Liver (tissue), 9 donors: Measurements from ENCODE around the gene APOL2. TPM values are rescaled to one million over a fixed set of nuclear protein-coding genes. Genes with fewer than 3 reads are reported as not detected.

ENCODE experiments used
- DNase-seq: peaks from one replicate; pipeline ENCODE4 v3.0.0-alpha.2; 2017; ENCODE audit warnings: low spot score
- H3K27ac ChIP-seq, 2 donors: one replicate each; pipeline ENCODE4 v1.7.0; 2013; ENCODE audit warnings: inconsistent platforms in 2 of 2, low read length in 2 of 2, control low read depth in 1 of 2, low read depth in 1 of 2, mild to moderate bottlenecking in 1 of 2
- H3K27me3 ChIP-seq, 4 donors: one replicate each; pipeline versions ENCODE4 v1.6.1 to v1.7.0; 2013; ENCODE audit warnings: low read length in 3 of 4, inconsistent platforms in 1 of 4, mild to moderate bottlenecking in 1 of 4, moderate library complexity in 1 of 4; ENCODE audit not compliant: control insufficient read depth in 4 of 4, insufficient read depth in 4 of 4
- H3K36me3 ChIP-seq, 4 donors: one replicate each; pipeline versions ENCODE4 v1.6.1 to v1.7.0; 2013; ENCODE audit warnings: low read length in 3 of 4, mild to moderate bottlenecking in 3 of 4, low read depth in 1 of 4, moderate library complexity in 1 of 4; ENCODE audit not compliant: control insufficient read depth in 4 of 4, insufficient read depth in 3 of 4
- H3K4me1 ChIP-seq, 4 donors: one replicate each; pipeline versions ENCODE4 v1.6.1 to v1.7.0; 2013; ENCODE audit warnings: low read length in 3 of 4, mild to moderate bottlenecking in 3 of 4, moderate library complexity in 1 of 4; ENCODE audit not compliant: control insufficient read depth in 4 of 4, insufficient read depth in 4 of 4
- H3K4me3 ChIP-seq, 3 donors: one replicate each; pipeline versions ENCODE4 v1.6.1 to v1.7.0; 2013; ENCODE audit warnings: low read length in 3 of 3, control low read depth in 1 of 3, low read depth in 1 of 3, mild to moderate bottlenecking in 1 of 3
- H3K9ac ChIP-seq, 2 donors: one replicate each; pipeline ENCODE4 v1.7.0; 2013; ENCODE audit warnings: low read length in 2 of 2, mild to moderate bottlenecking in 2 of 2, moderate library complexity in 2 of 2, control low read depth in 1 of 2, low read depth in 1 of 2
- H3K9me3 ChIP-seq, 4 donors: one replicate each; pipeline versions ENCODE4 v1.6.1 to v1.7.0; 2013; ENCODE audit warnings: low read length in 3 of 4; ENCODE audit not compliant: control insufficient read depth in 4 of 4
- EGR1 ChIP-seq, 2 donors: IDR thresholded peaks; 2 replicates each; pipeline ENCODE4 v1.6.1; 2016 to 2018; ENCODE audit warnings: antibody characterized with exemption in 2 of 2, low read depth in 2 of 2
- FOXA1 ChIP-seq: IDR thresholded peaks from 2 replicates; pipeline ENCODE4 v1.6.1; 2016; ENCODE audit warnings: antibody characterized with exemption
- GABPA ChIP-seq, 2 donors: IDR thresholded peaks in 1 of 2; conservative IDR thresholded peaks in 1 of 2; 2 replicates each; pipeline ENCODE4 v1.6.1; 2016; ENCODE audit warnings: antibody characterized with exemption in 2 of 2, mild to moderate bottlenecking in 1 of 2, moderate library complexity in 1 of 2
- HNF4A ChIP-seq, 2 donors: conservative IDR thresholded peaks; 2 replicates each; pipeline ENCODE4 v1.6.1; 2016; ENCODE audit warnings: antibody characterized with exemption in 2 of 2, mild to moderate bottlenecking in 2 of 2
- HNF4G ChIP-seq: IDR thresholded peaks from 2 replicates; pipeline ENCODE4 v1.6.1; 2016; ENCODE audit warnings: antibody characterized with exemption
- JUND ChIP-seq, 2 donors: IDR thresholded peaks; 2 replicates each; pipeline ENCODE4 v1.6.1; 2016; ENCODE audit warnings: antibody characterized with exemption in 2 of 2
- NR2F2 ChIP-seq: IDR thresholded peaks from 2 replicates; pipeline ENCODE4 v1.6.1; 2016; ENCODE audit warnings: antibody characterized with exemption
- RAD21 ChIP-seq, 2 donors: IDR thresholded peaks; 2 replicates each; pipeline ENCODE4 v1.6.1; 2016; ENCODE audit warnings: antibody characterized with exemption in 2 of 2, mild to moderate bottlenecking in 2 of 2
- RXRA ChIP-seq, 2 donors: IDR thresholded peaks; 2 replicates each; pipeline ENCODE4 v1.6.1; 2017 to 2018; ENCODE audit warnings: antibody characterized with exemption in 2 of 2, mild to moderate bottlenecking in 1 of 2
- SP1 ChIP-seq: IDR thresholded peaks from 2 replicates; pipeline ENCODE4 v1.6.1; 2018; ENCODE audit warnings: antibody characterized with exemption, mild to moderate bottlenecking
- TAF1 ChIP-seq: conservative IDR thresholded peaks from 2 replicates; pipeline ENCODE4 v1.6.1; 2016; ENCODE audit warnings: antibody characterized with exemption, mild to moderate bottlenecking
- YY1 ChIP-seq: IDR thresholded peaks from 2 replicates; pipeline ENCODE4 v1.6.1; 2016; ENCODE audit warnings: antibody characterized with exemption, mild to moderate bottlenecking
- WGBS: extraction: QIAGEN DNeasy Blood & Tissue Kit; methylation state at CpG from one replicate; pipeline ENCODE4 v1.1.7; 2013; 5-methylcytosine and 5-hydroxymethylcytosine counted together
- polyA plus RNA-seq, 2 donors: library from polyadenylated mRNA; stranded (reverse) in 1 of 2; unstranded in 1 of 2; fragments of 200-250 nt in 1 of 2; fragments of >200 nt in 1 of 2; fragmentation: Nextera tagmentation in 1 of 2; extraction: Ambion mirVana in 1 of 2; gene quantifications; one replicate each; pipeline versions ENCODE4 v1.2.1 to v1.2.3, GENCODE V29; 2013 to 2015
- total RNA-seq, 2 donors: library from RNA; depleted of rRNA; stranded (reverse); fragments of >200 nt; gene quantifications; one replicate each; pipeline ENCODE4 v1.2.3, GENCODE V29; 2014
- TF ChIP-seq, protein P1 (sequence below): IDR thresholded peaks from 2 replicates; pipeline ENCODE4 v1.6.1; 2016; ENCODE audit warnings: antibody characterized with exemption
- TF ChIP-seq, protein P2 (sequence below): IDR thresholded peaks from 2 replicates; pipeline ENCODE4 v1.6.1; 2016; ENCODE audit warnings: antibody characterized with exemption
- TF ChIP-seq, protein P3 (sequence below): IDR thresholded peaks from 2 replicates; pipeline ENCODE4 v1.6.1; 2016; ENCODE audit warnings: antibody characterized with exemption, mild to moderate bottlenecking
- TF ChIP-seq, protein P4 (sequence below): fragments of 150-350 bp; IDR thresholded peaks from 2 replicates; pipeline ENCODE4 v1.5.1; 2017; ENCODE audit warnings: improper control_type of control experiment, low read depth, low read length; ENCODE audit not compliant: missing input control
- donor health status: healthy.
- donor health status: healthy.
- donor health status: healthy.
- donor health status: healthy.
- donor health status: healthy.

Gene APOL2
- total and polyA plus RNA-seq, 4 donors = 14.3 to 77.2 (median 21.7) TPM

DNA sequence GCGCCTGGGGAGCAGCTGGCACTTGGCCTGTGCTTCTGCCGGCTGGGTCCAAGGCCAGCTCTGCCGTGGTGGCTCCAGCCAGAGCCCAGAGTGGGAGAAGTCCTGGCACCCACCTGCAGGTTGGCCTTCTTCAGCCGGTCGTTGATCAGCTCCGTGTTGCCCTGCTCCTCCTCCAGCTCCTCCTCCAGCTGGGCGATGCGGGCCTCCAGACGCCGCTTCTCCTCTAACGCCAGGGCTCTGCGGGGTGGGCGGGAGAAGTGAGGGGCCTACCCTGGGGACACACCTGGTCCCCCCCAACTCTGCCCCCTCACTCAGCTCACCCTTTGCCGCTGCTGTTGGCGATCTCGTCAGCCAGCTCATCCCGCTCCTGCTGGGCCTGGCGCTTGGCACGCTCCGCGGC is 46.2 kb upstream of the APOL2 start:
- WGBS = 41% methylated on average over 21 of the region's 21 CpGs
- peaks cover 7 to 31% (median 20%) of the 10 kb centered on the region in 4 donors for H3K4me1 ChIP-seq
- H3K27me3 ChIP-seq = no peaks in the 10 kb centered on the region
- H3K4me3 ChIP-seq = no peak overlapping the region
- TF ChIP-seq HNF4A (conservative IDR thresholded peaks at IDR 0.05) (peak in 1 of 2 donors; percentile 26), NR2F2 (no peak)
- no peak overlapping the region for H3K9ac ChIP-seq
- DNase-seq = no peak
- H3K36me3 ChIP-seq = peaks cover 33 to 70% (median 53%) of the 10 kb centered on the region in 4 donors
- H3K9me3 ChIP-seq = no peaks in the 10 kb centered on the region
- peak overlapping the region; percentile 24 to 51 for H3K27ac ChIP-seq

DNA sequence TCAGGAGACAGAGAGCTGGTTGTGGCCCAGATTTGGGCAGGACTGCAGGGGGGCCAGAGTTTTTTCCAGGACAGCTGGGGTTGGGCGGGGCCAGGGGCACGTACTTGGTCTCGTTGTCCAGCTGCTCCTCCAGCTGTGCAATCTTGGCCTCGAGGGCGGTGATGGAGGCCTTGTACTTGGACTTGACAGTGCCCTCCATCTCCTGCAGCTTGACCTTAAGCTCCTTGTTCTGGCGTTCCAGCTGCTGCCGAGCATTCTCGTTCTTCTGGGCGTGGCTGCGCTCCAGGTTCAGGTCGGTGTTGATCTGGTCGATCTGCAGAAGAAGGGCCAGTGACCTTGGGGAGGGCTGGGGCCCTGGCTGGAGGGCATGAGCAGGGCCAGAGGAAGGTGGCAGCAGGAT is 45.7 kb upstream of the APOL2 start:
- WGBS = 51% methylated on average over 12 of the region's 12 CpGs

DNA sequence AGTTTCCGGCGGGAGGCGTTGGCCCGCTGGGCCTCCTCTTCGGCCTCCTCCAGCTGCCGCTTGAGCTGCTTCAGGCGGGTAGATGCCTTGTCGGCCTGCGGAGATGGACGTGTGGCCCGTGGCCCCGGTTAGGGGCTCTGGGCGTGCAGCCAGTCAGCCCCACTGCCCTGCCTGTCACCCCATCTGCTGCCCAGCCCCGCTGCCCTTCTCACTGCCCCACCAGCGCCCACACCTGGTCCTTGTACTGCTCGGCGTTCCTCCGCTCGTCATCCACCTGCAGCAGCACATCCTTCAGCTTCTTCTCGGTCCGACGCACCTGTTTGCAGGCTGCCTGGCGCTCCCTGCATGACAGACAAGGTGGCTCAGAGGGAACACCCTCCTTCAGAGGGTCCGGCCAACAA is 44.8 kb upstream of the APOL2 start:
- H3K9me3 ChIP-seq = no peaks in the 10 kb centered on the region
- peaks cover 12 to 44% (median 27%) of the 10 kb centered on the region in 4 donors for H3K4me1 ChIP-seq
- H3K27ac ChIP-seq = no peak overlapping the region
- H3K36me3 ChIP-seq = peaks cover 26 to 62% (median 49%) of the 10 kb centered on the region in 4 donors
- no peak overlapping the region for H3K9ac ChIP-seq
- H3K27me3 ChIP-seq = no peaks in the 10 kb centered on the region
- 95% methylated on average over 24 of the region's 24 CpGs for WGBS
- H3K4me3 ChIP-seq = no peak overlapping the region
- no peak for DNase-seq
- TF ChIP-seq JUND (IDR thresholded peaks at IDR 0.05) (no peak), TAF1 (no peak), SP1 (no peak), EGR1 (IDR thresholded peaks at IDR 0.05; ENCODE audit: low read depth in 2 of 2) (no peak), HNF4G (no peak), YY1 (no peak)
- TF ChIP-seq, protein P1, sequence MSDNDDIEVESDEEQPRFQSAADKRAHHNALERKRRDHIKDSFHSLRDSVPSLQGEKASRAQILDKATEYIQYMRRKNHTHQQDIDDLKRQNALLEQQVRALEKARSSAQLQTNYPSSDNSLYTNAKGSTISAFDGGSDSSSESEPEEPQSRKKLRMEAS = no peak
- TF ChIP-seq, protein P2, sequence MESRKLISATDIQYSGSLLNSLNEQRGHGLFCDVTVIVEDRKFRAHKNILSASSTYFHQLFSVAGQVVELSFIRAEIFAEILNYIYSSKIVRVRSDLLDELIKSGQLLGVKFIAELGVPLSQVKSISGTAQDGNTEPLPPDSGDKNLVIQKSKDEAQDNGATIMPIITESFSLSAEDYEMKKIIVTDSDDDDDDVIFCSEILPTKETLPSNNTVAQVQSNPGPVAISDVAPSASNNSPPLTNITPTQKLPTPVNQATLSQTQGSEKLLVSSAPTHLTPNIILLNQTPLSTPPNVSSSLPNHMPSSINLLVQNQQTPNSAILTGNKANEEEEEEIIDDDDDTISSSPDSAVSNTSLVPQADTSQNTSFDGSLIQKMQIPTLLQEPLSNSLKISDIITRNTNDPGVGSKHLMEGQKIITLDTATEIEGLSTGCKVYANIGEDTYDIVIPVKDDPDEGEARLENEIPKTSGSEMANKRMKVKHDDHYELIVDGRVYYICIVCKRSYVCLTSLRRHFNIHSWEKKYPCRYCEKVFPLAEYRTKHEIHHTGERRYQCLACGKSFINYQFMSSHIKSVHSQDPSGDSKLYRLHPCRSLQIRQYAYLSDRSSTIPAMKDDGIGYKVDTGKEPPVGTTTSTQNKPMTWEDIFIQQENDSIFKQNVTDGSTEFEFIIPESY = no peak
- TF ChIP-seq, protein P3, sequence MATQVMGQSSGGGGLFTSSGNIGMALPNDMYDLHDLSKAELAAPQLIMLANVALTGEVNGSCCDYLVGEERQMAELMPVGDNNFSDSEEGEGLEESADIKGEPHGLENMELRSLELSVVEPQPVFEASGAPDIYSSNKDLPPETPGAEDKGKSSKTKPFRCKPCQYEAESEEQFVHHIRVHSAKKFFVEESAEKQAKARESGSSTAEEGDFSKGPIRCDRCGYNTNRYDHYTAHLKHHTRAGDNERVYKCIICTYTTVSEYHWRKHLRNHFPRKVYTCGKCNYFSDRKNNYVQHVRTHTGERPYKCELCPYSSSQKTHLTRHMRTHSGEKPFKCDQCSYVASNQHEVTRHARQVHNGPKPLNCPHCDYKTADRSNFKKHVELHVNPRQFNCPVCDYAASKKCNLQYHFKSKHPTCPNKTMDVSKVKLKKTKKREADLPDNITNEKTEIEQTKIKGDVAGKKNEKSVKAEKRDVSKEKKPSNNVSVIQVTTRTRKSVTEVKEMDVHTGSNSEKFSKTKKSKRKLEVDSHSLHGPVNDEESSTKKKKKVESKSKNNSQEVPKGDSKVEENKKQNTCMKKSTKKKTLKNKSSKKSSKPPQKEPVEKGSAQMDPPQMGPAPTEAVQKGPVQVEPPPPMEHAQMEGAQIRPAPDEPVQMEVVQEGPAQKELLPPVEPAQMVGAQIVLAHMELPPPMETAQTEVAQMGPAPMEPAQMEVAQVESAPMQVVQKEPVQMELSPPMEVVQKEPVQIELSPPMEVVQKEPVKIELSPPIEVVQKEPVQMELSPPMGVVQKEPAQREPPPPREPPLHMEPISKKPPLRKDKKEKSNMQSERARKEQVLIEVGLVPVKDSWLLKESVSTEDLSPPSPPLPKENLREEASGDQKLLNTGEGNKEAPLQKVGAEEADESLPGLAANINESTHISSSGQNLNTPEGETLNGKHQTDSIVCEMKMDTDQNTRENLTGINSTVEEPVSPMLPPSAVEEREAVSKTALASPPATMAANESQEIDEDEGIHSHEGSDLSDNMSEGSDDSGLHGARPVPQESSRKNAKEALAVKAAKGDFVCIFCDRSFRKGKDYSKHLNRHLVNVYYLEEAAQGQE = no peak

More for the DNA sequence above, 45.7 kb upstream of the APOL2 start:
- peaks cover 33 to 70% (median 54%) of the 10 kb centered on the region in 4 donors for H3K36me3 ChIP-seq
- no peaks in the 10 kb centered on the region for H3K9me3 ChIP-seq
- no peak overlapping the region for H3K27ac ChIP-seq
- H3K4me1 ChIP-seq = peaks cover 11 to 36% (median 21%) of the 10 kb centered on the region in 4 donors
- H3K9ac ChIP-seq = no peak overlapping the region
- TF ChIP-seq RXRA (IDR thresholded peaks at IDR 0.05) (no peak), HNF4G (no peak), EGR1 (IDR thresholded peaks at IDR 0.05; ENCODE audit: low read depth in 2 of 2) (no peak), GABPA (IDR thresholded peaks at IDR 0.05 in 1 of 2, conservative IDR thresholded peaks at IDR 0.05 in 1 of 2) (no peak), TAF1 (no peak), FOXA1 (no peak), JUND (IDR thresholded peaks at IDR 0.05) (no peak), HNF4A (conservative IDR thresholded peaks at IDR 0.05) (no peak), NR2F2 (no peak), SP1 (no peak), RAD21 (IDR thresholded peaks at IDR 0.05) (no peak)
- TF ChIP-seq, protein P4, sequence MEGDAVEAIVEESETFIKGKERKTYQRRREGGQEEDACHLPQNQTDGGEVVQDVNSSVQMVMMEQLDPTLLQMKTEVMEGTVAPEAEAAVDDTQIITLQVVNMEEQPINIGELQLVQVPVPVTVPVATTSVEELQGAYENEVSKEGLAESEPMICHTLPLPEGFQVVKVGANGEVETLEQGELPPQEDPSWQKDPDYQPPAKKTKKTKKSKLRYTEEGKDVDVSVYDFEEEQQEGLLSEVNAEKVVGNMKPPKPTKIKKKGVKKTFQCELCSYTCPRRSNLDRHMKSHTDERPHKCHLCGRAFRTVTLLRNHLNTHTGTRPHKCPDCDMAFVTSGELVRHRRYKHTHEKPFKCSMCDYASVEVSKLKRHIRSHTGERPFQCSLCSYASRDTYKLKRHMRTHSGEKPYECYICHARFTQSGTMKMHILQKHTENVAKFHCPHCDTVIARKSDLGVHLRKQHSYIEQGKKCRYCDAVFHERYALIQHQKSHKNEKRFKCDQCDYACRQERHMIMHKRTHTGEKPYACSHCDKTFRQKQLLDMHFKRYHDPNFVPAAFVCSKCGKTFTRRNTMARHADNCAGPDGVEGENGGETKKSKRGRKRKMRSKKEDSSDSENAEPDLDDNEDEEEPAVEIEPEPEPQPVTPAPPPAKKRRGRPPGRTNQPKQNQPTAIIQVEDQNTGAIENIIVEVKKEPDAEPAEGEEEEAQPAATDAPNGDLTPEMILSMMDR = no peak
- TF ChIP-seq, protein P1 = no peak
- TF ChIP-seq, protein P2 = no peak
- H3K4me3 ChIP-seq = no peak overlapping the region
- no peak for DNase-seq
- no peaks in the 10 kb centered on the region for H3K27me3 ChIP-seq
